Fibroblast of lung (primary cell): ENCODE data around the gene HOXC9. TPM values are rescaled to one million over a fixed set of nuclear protein-coding genes. Genes with fewer than 3 reads are reported as not detected.
A peak's percentile ranks its signal among the peaks of the same experiment; 100 is the strongest.

Experiments
- DNase-seq, 2 donors: peaks; one replicate each; pipeline versions ENCODE4 v3.0.0 to v3.0.0-alpha.2; 2010; ENCODE audit warnings: low read depth in 2 of 2
- H2AFZ ChIP-seq: 2 replicates; pipeline ENCODE4 v1.5.1; 2012; ENCODE audit warnings: low read length, control low read depth, inconsistent platforms
- H3K27ac ChIP-seq: 2 replicates; pipeline ENCODE4 v1.5.1; 2011; ENCODE audit warnings: low read length, control low read depth; ENCODE audit not compliant: insufficient read depth
- H3K27me3 ChIP-seq: 2 replicates; pipeline ENCODE4 v1.5.1; 2011; ENCODE audit warnings: mild to moderate bottlenecking, low read length; ENCODE audit not compliant: control insufficient read depth, insufficient read depth
- H3K36me3 ChIP-seq: 2 replicates; pipeline ENCODE4 v1.5.1; 2011; ENCODE audit warnings: low read length; ENCODE audit not compliant: control insufficient read depth, insufficient read depth
- H3K4me1 ChIP-seq: 2 replicates; pipeline ENCODE4 v1.5.1; 2011; ENCODE audit warnings: low read length; ENCODE audit not compliant: control insufficient read depth, insufficient read depth; ENCODE audit errors: extremely low read depth
- H3K4me2 ChIP-seq: 2 replicates; pipeline ENCODE4 v1.5.1; 2011; ENCODE audit warnings: low read length, control low read depth; ENCODE audit not compliant: insufficient read depth; ENCODE audit errors: extremely low read depth
- H3K4me3 ChIP-seq, 4 experiments: fragments of 200-600 bp in 1 of 4; sonication (generic) in 1 of 4; replicated peaks in 1 of 4; 2 replicates each; pipeline ENCODE4 v1.5.1; 2011 to 2016; ENCODE audit warnings: low read length in 4 of 4, low read depth in 3 of 4, mild to moderate bottlenecking in 3 of 4, control low read depth in 2 of 4, inconsistent platforms in 1 of 4, mixed read lengths in 1 of 4; ENCODE audit not compliant: insufficient read depth in 1 of 4; ENCODE audit errors: control extremely low read depth in 1 of 4
- H3K79me2 ChIP-seq: 2 replicates; pipeline ENCODE4 v1.5.1; 2012; ENCODE audit warnings: mild to moderate bottlenecking, low read length, inconsistent platforms; ENCODE audit not compliant: control insufficient read depth, insufficient read depth
- H3K9ac ChIP-seq: 2 replicates; pipeline ENCODE4 v1.5.1; 2011; ENCODE audit warnings: mild to moderate bottlenecking, low read length, control low read depth; ENCODE audit not compliant: insufficient read depth
- H3K9me3 ChIP-seq: 2 replicates; pipeline ENCODE4 v1.5.1; 2012; ENCODE audit warnings: low read depth, low read length; ENCODE audit not compliant: control insufficient read depth, insufficient read depth
- H4K20me1 ChIP-seq: 2 replicates; pipeline ENCODE4 v1.5.1; 2011; ENCODE audit warnings: low read length; ENCODE audit not compliant: control insufficient read depth, insufficient read depth; ENCODE audit errors: extremely low read depth
- EZH2 ChIP-seq: IDR thresholded peaks from 2 replicates; pipeline ENCODE4 v1.5.1; 2012; ENCODE audit warnings: low read length, control low read depth, mild to moderate bottlenecking; ENCODE audit errors: missing control alignments
- polyA plus RNA-seq, 2 donors: library from polyadenylated mRNA; depleted of rRNA in 1 of 2; stranded (reverse) in 1 of 2; unstranded in 1 of 2; fragments of >200 nt; gene quantifications; 2 replicates each; pipeline ENCODE4 v1.2.1, GENCODE V29; 2011 to 2012; ENCODE audit warnings: missing spikeins in 1 of 2
- total RNA-seq: library from RNA; depleted of rRNA; stranded (reverse); fragments of >200 nt; gene quantifications from 2 replicates; pipeline ENCODE4 v1.2.1, GENCODE V29; 2014
- TF ChIP-seq, protein P1 (sequence below), 2 donors: IDR thresholded peaks in 1 of 2; conservative IDR thresholded peaks in 1 of 2; 1 replicate in 1 of 2; 2 replicates in 1 of 2; pipeline ENCODE4 v1.5.1; 2011 to 2012; ENCODE audit warnings: low read length in 2 of 2, control low read depth in 1 of 2, inconsistent platforms in 1 of 2, low read depth in 1 of 2, mild to moderate bottlenecking in 1 of 2

Gene HOXC9
- total and polyA plus RNA-seq, 2 donors (not counting 1 experiment from before 2014, with no cell fraction given) = 0.24 TPM; not detected in 1

GRCh38 chr12:53984901-53985691 is 14.9 kb upstream of the HOXC9 start, which contains the start of gene HOXC10:
HOXC10 (plus strand) TSS chr12:53985146; CDS start chr12:53985260, 114 bp downstream.
- H3K36me3 ChIP-seq = no peaks in the 10 kb centered on the region
- no peak within 1 kb of the TSS for H3K4me2 ChIP-seq
- TF ChIP-seq EZH2 = peak; percentile 91
- TF ChIP-seq, protein P1, sequence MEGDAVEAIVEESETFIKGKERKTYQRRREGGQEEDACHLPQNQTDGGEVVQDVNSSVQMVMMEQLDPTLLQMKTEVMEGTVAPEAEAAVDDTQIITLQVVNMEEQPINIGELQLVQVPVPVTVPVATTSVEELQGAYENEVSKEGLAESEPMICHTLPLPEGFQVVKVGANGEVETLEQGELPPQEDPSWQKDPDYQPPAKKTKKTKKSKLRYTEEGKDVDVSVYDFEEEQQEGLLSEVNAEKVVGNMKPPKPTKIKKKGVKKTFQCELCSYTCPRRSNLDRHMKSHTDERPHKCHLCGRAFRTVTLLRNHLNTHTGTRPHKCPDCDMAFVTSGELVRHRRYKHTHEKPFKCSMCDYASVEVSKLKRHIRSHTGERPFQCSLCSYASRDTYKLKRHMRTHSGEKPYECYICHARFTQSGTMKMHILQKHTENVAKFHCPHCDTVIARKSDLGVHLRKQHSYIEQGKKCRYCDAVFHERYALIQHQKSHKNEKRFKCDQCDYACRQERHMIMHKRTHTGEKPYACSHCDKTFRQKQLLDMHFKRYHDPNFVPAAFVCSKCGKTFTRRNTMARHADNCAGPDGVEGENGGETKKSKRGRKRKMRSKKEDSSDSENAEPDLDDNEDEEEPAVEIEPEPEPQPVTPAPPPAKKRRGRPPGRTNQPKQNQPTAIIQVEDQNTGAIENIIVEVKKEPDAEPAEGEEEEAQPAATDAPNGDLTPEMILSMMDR (conservative IDR thresholded peaks at IDR 0.05 in 1 of 2, IDR thresholded peaks at IDR 0.05 in 1 of 2; ENCODE audit: low read depth in 1 of 2, low read length in 2 of 2) = peak; percentile 25 to 54
- H2AFZ ChIP-seq = no peak within 1 kb of the TSS
- H3K9ac ChIP-seq = no peak within 1 kb of the TSS
- peak within 1 kb of the TSS in 1 of 4 experiments; percentile 19 for H3K4me3 ChIP-seq
- no peaks in the 10 kb centered on the region for H3K79me2 ChIP-seq
- no peaks in the 10 kb centered on the region for H3K4me1 ChIP-seq
- DNase-seq = peak; percentile 49 to 77
- no peaks in the 10 kb centered on the region for H3K9me3 ChIP-seq
- no peak within 1 kb of the TSS for H3K27ac ChIP-seq
- no peaks in the 10 kb centered on the region for H4K20me1 ChIP-seq
- peaks cover 88% of the 10 kb centered on the region for H3K27me3 ChIP-seq

GRCh38 chr12:53985692-53985993 is 14.3 kb upstream of the HOXC9 start:
- H3K36me3 ChIP-seq = no peaks in the 10 kb centered on the region
- H3K27me3 ChIP-seq = peaks cover 88% of the 10 kb centered on the region
- H3K9me3 ChIP-seq = no peaks in the 10 kb centered on the region
- no peak for DNase-seq
- no peak overlapping the region for H2AFZ ChIP-seq
- H3K4me2 ChIP-seq = no peak overlapping the region
- H4K20me1 ChIP-seq = no peaks in the 10 kb centered on the region
- peak; percentile 40 for TF ChIP-seq EZH2
- TF ChIP-seq, protein P1 (conservative IDR thresholded peaks at IDR 0.05 in 1 of 2, IDR thresholded peaks at IDR 0.05 in 1 of 2; ENCODE audit: low read depth in 1 of 2, low read length in 2 of 2) = no peak
- no peak overlapping the region for H3K4me3 ChIP-seq
- no peak overlapping the region for H3K9ac ChIP-seq
- H3K27ac ChIP-seq = no peak overlapping the region
- H3K4me1 ChIP-seq = no peaks in the 10 kb centered on the region
- H3K79me2 ChIP-seq = no peaks in the 10 kb centered on the region

- no peak overlapping the region for H3K4me3 ChIP-seq
- H3K4me1 ChIP-seq = no peaks in the 10 kb centered on the region
- H3K27ac ChIP-seq = no peak overlapping the region
- H4K20me1 ChIP-seq = no peaks in the 10 kb centered on the region
- H3K27me3 ChIP-seq = peaks cover 88% of the 10 kb centered on the region
- peak; percentile 85 for TF ChIP-seq EZH2
- TF ChIP-seq, protein P1 (conservative IDR thresholded peaks at IDR 0.05 in 1 of 2, IDR thresholded peaks at IDR 0.05 in 1 of 2; ENCODE audit: low read depth in 1 of 2, low read length in 2 of 2) = no peak
- H3K36me3 ChIP-seq = no peaks in the 10 kb centered on the region
- H3K9ac ChIP-seq = no peak overlapping the region
- H3K9me3 ChIP-seq = no peaks in the 10 kb centered on the region
- no peak overlapping the region for H2AFZ ChIP-seq
- no peak overlapping the region for H3K4me2 ChIP-seq
- no peak for DNase-seq
- no peaks in the 10 kb centered on the region for H3K79me2 ChIP-seq
Measured at GRCh38 chr12:53985994-53986685, 13.8 kb upstream of the HOXC9 start.
